ENCODE data around the gene OR2A5.
"Not testable (repeated sequence)": the region's sequence is repeated elsewhere in the genome, so short reads cannot be mapped to it uniquely, and the experiment has no call there.

The OR2A5 gene
- total RNA-seq: 0 to 3.5 (median 0) reads per million in 17 experiments

- no peak for DNase-seq
These were observed at the start of gene OR2A5 for GRCh38 chr7:144048648-144049047. Gene OR2A5, plus strand, starts transcription at chr7:144048948. Its CDS starts 1,454 bp downstream, at chr7:144050402.

DNA sequence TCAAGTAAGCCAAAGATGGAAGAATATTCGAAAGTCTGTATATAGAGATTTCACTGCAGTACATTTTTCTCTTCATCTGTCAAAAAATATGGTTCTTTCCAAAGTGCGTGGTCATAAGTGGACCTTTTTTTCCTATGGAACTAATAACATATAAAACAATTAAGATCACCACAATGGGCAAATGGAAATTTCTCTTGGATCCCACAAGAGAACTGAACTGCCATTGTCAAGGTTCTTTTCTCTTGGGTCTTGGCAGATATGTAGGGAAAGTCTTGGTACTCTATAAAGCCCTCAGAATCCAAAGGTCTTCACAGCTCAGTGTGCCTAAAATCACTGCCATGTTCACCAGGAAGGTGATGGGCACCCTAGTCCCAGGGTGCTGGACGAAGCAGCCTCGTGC lies 48.7 kb upstream of the OR2A5 start, which contains the start of gene OR6B1:
Gene OR6B1, plus strand, starts transcription at position 301 of the 400 bp plus-strand sequence. CDS start 3,677 bp downstream, outside the sequence.
- DNase-seq: no peak

DNA sequence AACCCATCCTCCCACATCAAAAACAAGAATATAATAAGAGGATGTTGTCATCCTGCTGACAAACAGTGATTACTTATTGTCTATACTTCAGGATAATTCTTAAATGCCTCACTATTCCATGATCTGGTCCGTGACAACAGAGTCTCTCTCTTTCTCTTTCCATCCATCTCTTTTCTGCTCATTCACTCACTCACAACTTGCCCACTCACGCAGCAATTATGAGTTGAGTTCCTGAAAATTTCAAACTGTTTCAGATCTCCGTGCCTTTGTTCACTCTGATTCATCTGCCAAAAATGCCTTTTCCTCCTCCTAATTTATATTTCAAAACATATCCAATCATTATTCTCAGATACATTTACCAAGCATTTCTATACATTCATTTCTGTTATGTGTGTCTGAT lies 47.2 kb upstream of the OR2A5 start:
- DNase-seq: no peak

DNA sequence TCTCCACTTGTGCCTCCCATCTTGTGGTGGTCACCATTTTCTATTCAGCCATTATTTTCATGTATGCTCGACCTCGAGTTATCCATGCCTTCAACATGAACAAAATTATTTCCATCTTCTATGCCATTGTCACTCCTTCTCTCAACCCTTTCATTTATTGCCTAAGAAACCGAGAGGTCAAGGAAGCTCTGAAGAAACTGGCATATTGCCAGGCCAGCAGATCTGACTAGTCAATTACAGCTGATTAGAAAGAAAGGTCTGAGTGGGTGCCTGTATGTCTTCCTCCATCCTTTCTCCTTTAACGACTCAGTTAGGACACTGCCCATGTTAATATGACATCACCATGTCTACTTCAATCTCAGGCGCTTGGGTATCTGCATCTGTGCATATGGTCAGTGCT lies 44.0 kb upstream of the OR2A5 start:
- no peak for DNase-seq

DNA sequence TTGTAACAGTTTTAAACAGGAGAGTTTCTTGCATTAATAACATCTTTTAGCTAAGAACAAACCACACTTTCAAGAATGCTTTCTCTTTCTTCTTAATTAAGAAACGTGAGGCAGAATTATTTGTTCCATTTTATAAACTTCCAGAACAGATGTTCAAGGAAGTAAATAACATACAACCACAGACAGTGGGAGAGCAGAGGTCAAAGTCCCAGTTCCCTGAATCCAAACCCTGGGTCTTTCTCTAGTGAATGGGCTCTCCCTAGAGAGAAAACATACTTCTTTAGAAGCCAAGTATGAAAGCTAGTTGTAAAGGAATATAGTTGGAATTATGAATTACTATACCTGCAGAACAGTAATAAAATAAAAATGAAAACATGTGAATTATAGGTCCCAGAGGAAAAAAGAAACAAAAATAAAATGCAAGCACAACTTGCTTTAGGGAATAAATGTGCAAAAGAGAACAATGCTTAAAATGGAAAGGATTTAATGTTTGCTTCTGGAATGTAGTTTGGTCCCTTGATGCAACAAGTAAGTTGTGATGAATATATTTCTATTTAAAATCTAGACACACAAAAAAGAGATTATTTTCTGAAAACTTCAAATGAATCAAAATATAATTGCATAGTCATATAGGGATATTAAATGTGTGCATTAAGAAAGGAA lies 42.6 kb upstream of the OR2A5 start:
- DNase-seq: no peak

GRCh38 chr7:144006692-144007042 lies 42.1 kb upstream of the OR2A5 start:
- no peak for DNase-seq

DNA sequence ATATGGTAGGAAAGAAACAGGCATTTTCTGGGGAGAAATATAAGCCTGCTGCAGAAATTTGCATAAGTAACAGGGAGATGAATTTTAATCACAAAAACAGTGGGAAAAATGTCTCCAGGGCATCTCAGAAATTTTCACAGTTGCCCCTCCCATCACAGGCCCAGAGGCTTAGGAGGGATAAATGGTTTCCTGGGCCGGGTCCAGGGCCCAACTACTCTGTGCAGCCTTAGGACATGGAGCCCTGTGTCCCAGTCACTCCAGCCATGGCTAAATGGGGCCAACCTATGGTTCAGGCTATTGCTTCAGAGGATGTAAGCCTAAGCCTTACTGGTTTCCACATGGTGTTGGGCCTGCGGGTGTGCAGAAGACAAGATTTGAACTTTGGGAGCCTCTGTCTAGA lies 39.4 kb upstream of the OR2A5 start:
- no peak for DNase-seq

- peak in 3 of 4 experiments; percentile 17 to 40 (median 27) for DNase-seq
These were observed 38.7 kb upstream of the OR2A5 start for GRCh38 chr7:144010061-144010460.

DNA sequence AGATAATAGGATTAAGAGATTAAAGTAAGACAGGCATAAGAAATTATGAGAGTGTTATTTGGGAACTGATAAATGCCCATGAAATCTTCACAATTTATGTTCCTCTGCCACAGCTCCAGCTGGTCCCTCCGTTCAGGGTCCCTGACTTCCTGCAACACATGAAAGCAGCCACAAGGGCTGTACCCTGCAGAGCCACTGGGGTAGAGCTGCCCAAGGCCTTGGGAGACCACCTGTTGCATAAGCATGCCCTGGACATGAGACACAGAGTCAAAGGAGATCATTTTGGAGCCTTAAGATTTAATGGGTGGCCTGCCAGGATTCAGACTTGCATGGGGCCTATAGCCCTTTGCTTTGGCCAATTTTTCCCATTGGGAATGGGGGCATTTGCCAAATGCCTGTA lies 37.9 kb upstream of the OR2A5 start:
- DNase-seq: not testable (repeated sequence)

DNA sequence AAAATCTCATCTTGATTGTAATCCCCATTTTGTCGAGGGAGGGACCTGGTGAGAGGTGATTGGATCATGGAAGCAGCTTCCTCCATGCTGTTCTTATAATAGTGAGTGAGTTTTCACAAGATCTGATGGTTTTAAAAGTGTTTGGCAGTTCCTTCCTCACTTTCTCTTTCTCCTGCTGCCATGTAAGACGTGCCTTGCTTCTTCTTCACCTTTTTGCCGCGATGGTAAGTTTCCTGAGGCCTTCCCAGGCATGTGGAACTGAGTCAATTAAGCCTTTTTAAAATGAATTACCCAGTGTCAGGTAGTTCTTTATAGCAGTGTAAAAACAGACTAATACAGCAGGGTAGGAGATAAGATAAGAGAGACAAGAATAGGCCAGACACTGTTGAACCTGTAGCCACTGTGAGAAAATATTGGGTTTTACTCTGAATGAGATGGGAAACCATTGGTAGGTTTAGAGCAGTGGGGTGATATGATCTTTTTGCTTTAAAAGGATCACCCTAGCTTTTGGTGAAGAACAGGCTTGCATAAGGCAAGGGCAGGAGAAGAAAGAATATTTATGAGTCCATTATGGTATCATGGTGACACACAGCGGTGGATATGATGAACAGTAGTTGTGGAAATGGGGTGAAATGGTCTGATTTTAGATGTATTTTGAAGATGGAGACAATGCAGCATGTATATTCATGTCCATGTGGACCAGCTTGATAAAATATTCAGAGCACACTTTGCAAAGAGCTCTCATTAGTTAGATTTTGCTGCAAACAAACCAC lies 37.1 kb upstream of the OR2A5 start:
- DNase-seq: no peak

GRCh38 chr7:144018065-144018464 lies 30.7 kb upstream of the OR2A5 start:
- no peak for DNase-seq

GRCh38 chr7:144019457-144019856 lies 29.3 kb upstream of the OR2A5 start:
- no peak for DNase-seq

DNA sequence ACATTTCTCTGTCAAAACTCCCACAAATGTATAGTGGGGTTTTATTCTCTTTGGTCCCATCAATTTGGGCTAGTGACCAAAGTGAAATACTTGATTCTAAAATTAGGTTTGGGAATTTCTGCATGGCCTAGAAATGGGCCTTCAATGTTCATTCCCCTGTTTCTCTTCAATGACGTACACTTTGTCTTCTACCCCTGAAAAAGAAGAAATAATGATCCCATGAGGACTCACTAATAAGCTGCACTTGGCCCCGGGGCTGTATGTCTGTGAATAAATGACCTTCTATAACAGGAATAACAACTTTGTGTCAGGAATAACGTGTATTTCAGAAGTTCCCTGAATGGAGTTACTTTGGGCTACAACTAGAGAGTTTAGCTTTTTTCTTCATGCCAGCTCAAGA lies 28.4 kb upstream of the OR2A5 start:
- DNase-seq: no peak

- no peak for DNase-seq
These were observed 26.6 kb upstream of the OR2A5 start for GRCh38 chr7:144022169-144022568.

DNA sequence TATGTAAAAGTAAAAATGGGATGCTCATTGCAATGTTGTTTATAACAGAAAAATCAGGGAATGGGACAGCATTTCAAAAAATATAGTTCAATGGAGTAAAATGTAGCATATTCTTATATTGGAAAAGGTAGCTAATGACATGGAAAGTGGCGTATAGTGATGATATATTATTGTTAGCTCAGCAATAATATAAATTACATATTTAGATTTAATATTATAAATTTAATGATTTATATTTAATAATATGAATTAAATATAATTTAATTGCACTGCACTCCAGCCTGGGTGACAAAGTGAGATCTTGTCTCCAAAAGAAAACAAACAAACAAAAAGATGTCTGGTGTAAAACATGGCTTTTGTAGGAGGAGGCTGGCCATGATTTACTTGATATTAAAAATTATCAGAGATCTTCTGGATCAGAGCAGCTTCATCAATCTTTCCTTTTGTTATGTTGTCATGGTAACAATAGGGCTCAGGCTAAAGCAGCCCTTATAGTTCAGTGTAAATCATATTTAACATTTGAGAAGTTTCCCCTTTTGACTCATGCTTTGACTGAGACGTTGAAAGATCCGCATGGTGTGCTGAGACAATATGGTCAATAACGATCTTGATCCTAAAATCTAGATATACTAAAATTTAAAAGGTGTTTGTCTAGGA lies 25.4 kb upstream of the OR2A5 start:
- no peak for DNase-seq

DNA sequence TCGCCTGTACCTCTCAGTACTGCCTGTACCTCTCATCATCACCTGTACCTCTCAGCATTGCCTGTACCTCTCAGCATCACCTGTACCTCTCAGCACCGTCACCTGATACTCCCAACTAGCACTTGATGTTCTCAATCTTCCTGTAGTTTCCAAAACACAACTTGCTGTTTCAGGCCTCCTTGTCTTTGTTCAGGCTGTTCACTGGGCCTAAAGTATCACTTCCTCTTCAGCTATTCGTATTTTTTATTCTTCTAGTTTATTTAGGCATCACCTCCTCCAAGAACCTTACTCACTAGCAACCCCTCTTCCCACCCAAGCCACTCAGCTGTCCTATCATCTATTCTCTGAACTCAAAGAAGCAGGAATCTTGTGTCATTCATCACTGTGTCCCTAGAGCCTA lies 24.5 kb upstream of the OR2A5 start:
- DNase-seq: no peak

GRCh38 chr7:144026203-144026883 lies 22.4 kb upstream of the OR2A5 start:
- no peak for DNase-seq

DNA sequence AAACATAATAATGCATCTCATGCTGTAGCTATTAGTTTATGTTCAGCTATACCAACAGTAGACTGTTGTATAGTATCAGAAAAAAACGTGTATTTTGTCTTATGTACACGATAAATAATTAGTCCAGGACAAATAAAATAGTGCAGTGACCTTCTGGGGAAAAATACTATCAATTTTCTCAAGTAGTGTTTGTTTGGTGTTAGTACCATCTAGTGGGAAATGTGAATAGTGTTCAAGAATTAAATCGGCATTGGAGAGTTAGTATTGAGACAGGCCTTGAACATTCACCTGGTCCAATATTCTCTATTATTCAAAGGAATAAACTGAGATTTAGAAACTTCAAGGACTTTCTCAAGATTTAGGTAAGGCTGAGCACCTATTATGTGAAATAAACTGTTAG lies 21.7 kb upstream of the OR2A5 start:
- DNase-seq: no peak

- peak in 2 of 4 experiments; percentile 18 to 31 for DNase-seq
These were observed 20.8 kb upstream of the OR2A5 start for GRCh38 chr7:144027974-144028373.

- no peak for DNase-seq
These were observed 20.2 kb upstream of the OR2A5 start for GRCh38 chr7:144028547-144028946.

GRCh38 chr7:144032516-144032915 lies 16.2 kb upstream of the OR2A5 start:
- DNase-seq: no peak

DNA sequence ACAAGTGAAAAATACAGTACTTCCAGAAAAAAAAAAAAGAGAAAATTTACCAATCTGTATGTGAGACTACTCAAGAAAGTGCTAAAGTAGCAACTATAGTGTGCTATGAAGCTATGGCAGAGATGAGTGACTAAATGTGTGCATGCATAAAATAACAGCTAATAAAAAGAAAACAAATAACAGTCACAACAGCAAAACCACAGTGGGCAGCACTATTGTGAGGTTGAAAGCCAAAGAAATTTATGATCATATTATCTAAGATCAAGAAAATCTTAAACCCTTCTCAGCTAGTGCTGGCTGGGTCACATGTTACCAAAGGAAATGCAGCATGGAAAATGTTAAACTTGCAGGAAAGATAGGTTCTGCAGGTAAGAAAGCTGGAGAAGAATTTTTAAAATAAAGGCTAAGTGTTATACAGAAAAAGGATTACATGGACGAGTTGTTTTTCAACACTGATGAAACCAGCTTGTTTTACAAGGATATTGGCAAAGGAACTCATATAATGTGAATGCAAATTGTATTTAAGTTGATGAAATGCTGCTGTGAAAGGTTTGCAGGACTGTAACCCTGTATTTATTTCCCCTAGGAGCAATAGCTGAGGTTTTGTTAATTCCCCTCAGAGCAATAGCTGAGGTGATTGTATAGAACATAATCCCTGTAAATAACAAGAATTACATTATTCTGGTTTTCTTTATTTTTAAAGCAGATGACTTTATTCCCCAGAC lies 15.6 kb upstream of the OR2A5 start:
- no peak for DNase-seq
